OCI-LY1 (cell line): Measurements from ENCODE around the gene FILIP1.

ENCODE experiments used
- EZH2 ChIP-seq: fragments of 200-600 bp; sonication (generic), shearing (Covaris generic); IDR thresholded peaks from 2 replicates; pipeline ENCODE4 v1.8.0; 2017; ENCODE audit warnings: borderline replicate concordance, mixed run types, mild to moderate bottlenecking, antibody characterized with exemption, low read length, moderate library complexity, mixed read lengths
- TF ChIP-seq, protein P1 (sequence below): fragments of 200-600 bp; sonication (generic), shearing (Covaris generic); IDR thresholded peaks from 2 replicates; pipeline ENCODE4 v1.5.1; 2017; ENCODE audit warnings: mild to moderate bottlenecking, antibody characterized with exemption, low read length, moderate library complexity, mixed read lengths

DNA sequence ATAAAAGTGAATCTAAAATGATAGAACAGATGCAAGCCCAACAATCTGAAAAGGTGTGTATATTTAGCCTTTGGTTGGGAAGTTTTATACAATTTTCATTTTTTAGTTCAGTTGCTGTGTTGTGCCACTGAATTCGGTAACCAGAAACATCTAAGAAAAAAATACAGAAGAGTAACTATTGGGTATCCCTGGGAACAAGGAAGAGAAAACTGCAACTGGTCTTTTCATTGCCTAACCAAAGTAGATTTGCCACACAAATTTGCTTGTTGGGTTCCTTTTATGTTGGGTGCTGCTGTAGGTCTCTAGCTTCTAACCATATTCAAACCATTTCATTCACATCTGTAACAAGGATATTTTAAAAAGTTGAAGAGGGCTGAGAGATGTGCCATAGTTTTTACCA, 206.2 kb downstream of the FILIP1 start:
- TF ChIP-seq, protein P1, sequence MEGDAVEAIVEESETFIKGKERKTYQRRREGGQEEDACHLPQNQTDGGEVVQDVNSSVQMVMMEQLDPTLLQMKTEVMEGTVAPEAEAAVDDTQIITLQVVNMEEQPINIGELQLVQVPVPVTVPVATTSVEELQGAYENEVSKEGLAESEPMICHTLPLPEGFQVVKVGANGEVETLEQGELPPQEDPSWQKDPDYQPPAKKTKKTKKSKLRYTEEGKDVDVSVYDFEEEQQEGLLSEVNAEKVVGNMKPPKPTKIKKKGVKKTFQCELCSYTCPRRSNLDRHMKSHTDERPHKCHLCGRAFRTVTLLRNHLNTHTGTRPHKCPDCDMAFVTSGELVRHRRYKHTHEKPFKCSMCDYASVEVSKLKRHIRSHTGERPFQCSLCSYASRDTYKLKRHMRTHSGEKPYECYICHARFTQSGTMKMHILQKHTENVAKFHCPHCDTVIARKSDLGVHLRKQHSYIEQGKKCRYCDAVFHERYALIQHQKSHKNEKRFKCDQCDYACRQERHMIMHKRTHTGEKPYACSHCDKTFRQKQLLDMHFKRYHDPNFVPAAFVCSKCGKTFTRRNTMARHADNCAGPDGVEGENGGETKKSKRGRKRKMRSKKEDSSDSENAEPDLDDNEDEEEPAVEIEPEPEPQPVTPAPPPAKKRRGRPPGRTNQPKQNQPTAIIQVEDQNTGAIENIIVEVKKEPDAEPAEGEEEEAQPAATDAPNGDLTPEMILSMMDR: no peak
- TF ChIP-seq EZH2: no peak
